ENCODE measurements around the gene ZNF263. TPM values are rescaled to one million over a fixed set of nuclear protein-coding genes. Genes with fewer than 3 reads are reported as not detected.

The ZNF263 gene
- polyA plus RNA-seq, 1 donor (not counting 4 experiments of a cell fraction or from before 2014, with no cell fraction given), result 13.9 TPM

GRCh38 chr16:3292604-3293003, 9.3 kb downstream of the ZNF263 start:
- Histone ChIP-seq H3K79me2 (ENCODE audit: control insufficient read depth, insufficient read depth, low read length) (peaks cover 26% of the 10 kb centered on the region), H2AFZ (ENCODE audit: control insufficient read depth, low read length) (no peak overlapping the region), H3K27ac (ENCODE audit: control insufficient read depth, insufficient read depth, low read length) (no peak overlapping the region), H3K9ac (ENCODE audit: control insufficient read depth, extremely low read depth, insufficient read depth, low read length) (no peak overlapping the region), H3K4me3 (ENCODE audit: control insufficient read depth in 2 of 3, extremely low read depth in 1 of 3, insufficient read depth in 2 of 3, low read depth in 1 of 3, low read length in 3 of 3) (no peak overlapping the region), H3K4me1 (ENCODE audit: control insufficient read depth, extremely low read depth, insufficient read depth, low read length) (no peaks in the 10 kb centered on the region), H4K20me1 (ENCODE audit: control insufficient read depth, extremely low read depth, insufficient read depth, low read length) (no peaks in the 10 kb centered on the region), H3K9me1 (ENCODE audit: control insufficient read depth, extremely low read depth, insufficient read depth, low read length) (no peaks in the 10 kb centered on the region), H3K4me2 (ENCODE audit: control insufficient read depth, extremely low read depth, insufficient read depth, low read depth, low read length) (no peak overlapping the region), H3K9me3 (ENCODE audit: control insufficient read depth, low read depth, low read length) (peaks cover 40% of the 10 kb centered on the region), H3K36me3 (ENCODE audit: control insufficient read depth in 2 of 2, extremely low read depth in 1 of 2, insufficient read depth in 2 of 2, low read length in 2 of 2) (peaks cover 35 to 42% of the 10 kb centered on the region in 2 experiments), H3K27me3 (ENCODE audit: control insufficient read depth, extremely low read depth, insufficient read depth, low read length) (no peaks in the 10 kb centered on the region)
- no peak for DNase-seq (ENCODE audit: low read depth, low spot score)
- no peak for FAIRE-seq
- TF ChIP-seq EZH2 (IDR thresholded peaks at IDR 0.05; ENCODE audit: low read length), result no peak
- no peak for TF ChIP-seq CTCF (optimal IDR thresholded peaks at IDR 0.05 in 1 of 3, IDR thresholded peaks at IDR 0.05 in 1 of 3, conservative IDR thresholded peaks at IDR 0.05 in 1 of 3; ENCODE audit: extremely low read depth in 1 of 3, insufficient read depth in 2 of 3, low read length in 3 of 3)
- dilution Hi-C loops (cut with MboI; ENCODE audit: extremely low pct_ligation_motif_present, low sequenced_read_pairs), result no loop called here

GRCh38 chr16:3295209-3295608, 11.9 kb downstream of the ZNF263 start:
- dilution Hi-C loops (cut with MboI; ENCODE audit: extremely low pct_ligation_motif_present, low sequenced_read_pairs), result no loop called here
- Histone ChIP-seq H3K4me2 (ENCODE audit: control insufficient read depth, extremely low read depth, insufficient read depth, low read depth, low read length) (no peak overlapping the region), H3K4me3 (ENCODE audit: control insufficient read depth in 2 of 3, extremely low read depth in 1 of 3, insufficient read depth in 2 of 3, low read depth in 1 of 3, low read length in 3 of 3) (no peak overlapping the region), H3K9ac (ENCODE audit: control insufficient read depth, extremely low read depth, insufficient read depth, low read length) (no peak overlapping the region), H2AFZ (ENCODE audit: control insufficient read depth, low read length) (no peak overlapping the region), H3K27ac (ENCODE audit: control insufficient read depth, insufficient read depth, low read length) (no peak overlapping the region), H3K9me3 (ENCODE audit: control insufficient read depth, low read depth, low read length) (peaks cover 23% of the 10 kb centered on the region), H3K9me1 (ENCODE audit: control insufficient read depth, extremely low read depth, insufficient read depth, low read length) (no peaks in the 10 kb centered on the region), H3K4me1 (ENCODE audit: control insufficient read depth, extremely low read depth, insufficient read depth, low read length) (no peaks in the 10 kb centered on the region), H3K27me3 (ENCODE audit: control insufficient read depth, extremely low read depth, insufficient read depth, low read length) (no peaks in the 10 kb centered on the region), H4K20me1 (ENCODE audit: control insufficient read depth, extremely low read depth, insufficient read depth, low read length) (no peaks in the 10 kb centered on the region), H3K79me2 (ENCODE audit: control insufficient read depth, insufficient read depth, low read length) (peaks cover 10% of the 10 kb centered on the region), H3K36me3 (ENCODE audit: control insufficient read depth in 2 of 2, extremely low read depth in 1 of 2, insufficient read depth in 2 of 2, low read length in 2 of 2) (peaks cover 22 to 24% of the 10 kb centered on the region in 2 experiments)
- TF ChIP-seq EZH2 (IDR thresholded peaks at IDR 0.05; ENCODE audit: low read length), result no peak
- no peak for TF ChIP-seq CTCF (optimal IDR thresholded peaks at IDR 0.05 in 1 of 3, IDR thresholded peaks at IDR 0.05 in 1 of 3, conservative IDR thresholded peaks at IDR 0.05 in 1 of 3; ENCODE audit: extremely low read depth in 1 of 3, insufficient read depth in 2 of 3, low read length in 3 of 3)
- DNase-seq (ENCODE audit: low read depth, low spot score) (no peak), FAIRE-seq (no peak)
